Cardiac muscle cell (in vitro differentiated cells and primary cell): ENCODE data around the gene MSX2. TPM values are rescaled to one million over a fixed set of nuclear protein-coding genes. Genes with fewer than 3 reads are reported as not detected.
A peak's percentile ranks its signal among the peaks of the same experiment; 100 is the strongest.

ENCODE experiments used
- DNase-seq, 2 donors: peaks; one replicate each; pipeline versions ENCODE4 v3.0.0 to v3.0.0-alpha.2; 2010 to 2017; ENCODE audit warnings: low read depth in 1 of 2, low spot score in 1 of 2
- H3K27ac ChIP-seq: fragments of 200-600 bp; sonication (generic); 2 replicates; pipeline ENCODE4 v1.5.1; 2016
- H3K27me3 ChIP-seq: fragments of 200-600 bp; sonication (generic); 2 replicates; pipeline ENCODE4 v1.6.0; 2016; ENCODE audit warnings: control low read depth
- H3K36me3 ChIP-seq: fragments of 200-600 bp; sonication (generic); 2 replicates; pipeline ENCODE4 v1.5.1; 2016; ENCODE audit warnings: control low read depth
- H3K4me1 ChIP-seq: fragments of 200-600 bp; sonication (generic); 2 replicates; pipeline ENCODE4 v1.8.1; 2017; ENCODE audit warnings: low read depth, mild to moderate bottlenecking, mixed run types
- H3K4me3 ChIP-seq: fragments of 200-600 bp; sonication (generic); 2 replicates; pipeline ENCODE4 v1.5.1; 2016; ENCODE audit warnings: mild to moderate bottlenecking
- H3K9me3 ChIP-seq: fragments of 200-600 bp; sonication (generic); 2 replicates; pipeline ENCODE4 v1.5.1; 2017; ENCODE audit warnings: low read depth, mild to moderate bottlenecking, control low read depth
- CTCF ChIP-seq: IDR thresholded peaks from 2 replicates; pipeline ENCODE4 v1.5.1; 2012; ENCODE audit warnings: low read depth, mild to moderate bottlenecking, low read length
- polyA plus RNA-seq: library from polyadenylated mRNA; unstranded; fragments of >200 nt; fragmentation: Nextera tagmentation; extraction: Ambion mirVana; gene quantifications from 2 replicates; pipeline ENCODE4 v1.2.1, GENCODE V29; 2016
- total RNA-seq: library from RNA; depleted of rRNA; stranded (reverse); fragments of >200 nt; gene quantifications from 2 replicates; pipeline ENCODE4 v1.2.3, GENCODE V29; 2016

Gene MSX2
- total and polyA plus RNA-seq, 2 experiments from 2014 or later = 104 to 123 TPM

GRCh38 chr5:174732036-174733020 lies 7.9 kb downstream of the MSX2 start:
- peak in 1 of 2 donors; percentile 44 for DNase-seq
- peaks cover 13% of the 10 kb centered on the region for H3K36me3 ChIP-seq
- peaks cover 55% of the 10 kb centered on the region for H3K4me1 ChIP-seq
- peaks cover 64% of the 10 kb centered on the region for H3K27me3 ChIP-seq
- H3K27ac ChIP-seq = no peak overlapping the region
- H3K9me3 ChIP-seq = no peaks in the 10 kb centered on the region
- H3K4me3 ChIP-seq = peak overlapping the region; percentile 11
- TF ChIP-seq CTCF = no peak

- Histone ChIP-seq H3K9me3 (no peaks in the 10 kb centered on the region), H3K4me3 (no peak overlapping the region), H3K27me3 (peaks cover 69% of the 10 kb centered on the region), H3K4me1 (peaks cover 47% of the 10 kb centered on the region), H3K36me3 (peaks cover 13% of the 10 kb centered on the region), H3K27ac (peak overlapping the region; percentile 18)
- no peak for TF ChIP-seq CTCF
- no peak for DNase-seq
Measured at GRCh38 chr5:174733091-174733690, 8.8 kb downstream of the MSX2 start.

- H3K9me3 ChIP-seq = no peaks in the 10 kb centered on the region
- DNase-seq = no peak
- H3K36me3 ChIP-seq = peaks cover 13% of the 10 kb centered on the region
- H3K4me3 ChIP-seq = no peak overlapping the region
- peaks cover 66% of the 10 kb centered on the region for H3K27me3 ChIP-seq
- TF ChIP-seq CTCF = no peak
- no peak overlapping the region for H3K27ac ChIP-seq
- H3K4me1 ChIP-seq = peaks cover 43% of the 10 kb centered on the region
Measured at GRCh38 chr5:174733836-174734235, 9.5 kb downstream of the MSX2 start.

- H3K4me1 ChIP-seq = peaks cover 40% of the 10 kb centered on the region
- no peak for DNase-seq
- TF ChIP-seq CTCF = no peak
- H3K27ac ChIP-seq = no peak overlapping the region
- H3K36me3 ChIP-seq = peaks cover 5% of the 10 kb centered on the region
- H3K4me3 ChIP-seq = peak overlapping the region; percentile 34
- H3K27me3 ChIP-seq = peaks cover 68% of the 10 kb centered on the region
- H3K9me3 ChIP-seq = no peaks in the 10 kb centered on the region
Measured at GRCh38 chr5:174734571-174735497, 10.5 kb downstream of the MSX2 start.
